Naive thymus-derived CD8-positive, alpha-beta T cell (primary cell): ENCODE results near the gene TTLL3. TPM values are rescaled to one million over a fixed set of nuclear protein-coding genes. Genes with fewer than 3 reads are reported as not detected.
"Not testable (repeated sequence)": the region's sequence is repeated elsewhere in the genome, so short reads cannot be mapped to it uniquely, and the experiment has no call there.

Experiments used
- ATAC-seq, 2 donors: fragments of 150-1000 bp; cut with Tn5 transposase in 1 of 2; sonication (Bioruptor Pico), chemical (Tn5 transposase) in 1 of 2; 1 replicate in 1 of 2; 2 replicates in 1 of 2; pipeline ENCODE4 v1.10.0; 2021; ENCODE audit warnings: mild to moderate bottlenecking in 2 of 2, moderate library complexity in 2 of 2
- POLR2A ChIA-PET: fragments of 350-600 bp; sonication (Branson Sonifier 250); formaldehyde crosslinking; loops from one replicate; lab custom pipeline; 2021; ENCODE audit warnings: antibody characterized with exemption; lab: Charles Lee
- DNase-seq, 10 donors: peaks; one replicate each; pipeline versions ENCODE4 v3.0.0 to v3.0.0-alpha.2; 2020 to 2022
- H3K27ac Mint-ChIP-seq, 10 donors: one replicate each; pipeline ENCODE4 v1.8.0; 2020 to 2022; ENCODE audit warnings: mild to moderate bottlenecking in 10 of 10, mixed read lengths in 10 of 10, moderate library complexity in 4 of 10, inconsistent platforms in 1 of 10
- H3K27me3 Mint-ChIP-seq, 5 donors: one replicate each; pipeline ENCODE4 v1.8.0; 2021 to 2022; ENCODE audit warnings: mixed read lengths in 5 of 5
- H3K36me3 Mint-ChIP-seq, 3 donors: one replicate each; pipeline ENCODE4 v1.8.0; 2020 to 2022; ENCODE audit warnings: mixed read lengths in 3 of 3, mild to moderate bottlenecking in 2 of 3, inconsistent platforms in 1 of 3
- H3K4me1 Mint-ChIP-seq, 4 donors: one replicate each; pipeline ENCODE4 v1.8.0; 2021 to 2022; ENCODE audit warnings: mixed read lengths in 4 of 4
- H3K4me3 Mint-ChIP-seq, 10 donors: one replicate each; pipeline ENCODE4 v1.8.0; 2020 to 2022; ENCODE audit warnings: mild to moderate bottlenecking in 10 of 10, mixed read lengths in 10 of 10, moderate library complexity in 6 of 10, inconsistent platforms in 1 of 10
- H3K9me3 Mint-ChIP-seq, 9 donors: one replicate each; pipeline ENCODE4 v1.8.0; 2020 to 2022; ENCODE audit warnings: mixed read lengths in 9 of 9, mild to moderate bottlenecking in 3 of 9, inconsistent platforms in 1 of 9, moderate library complexity in 1 of 9
- polyA plus RNA-seq, 3 donors: library from polyadenylated mRNA; unstranded; fragments of 300-500 nt; fragmentation: Illumina TruSeq; gene quantifications; one replicate each; pipeline ENCODE4 v1.2.3, GENCODE V29; 2021
- total RNA-seq, 8 experiments: library from RNA in 2 of 8; stranded (reverse) in 2 of 8; gene quantifications; one replicate each; pipeline ENCODE4 v1.2.3 and lab custom pipeline; 2021 to 2026

Gene TTLL3
- total and polyA plus RNA-seq, 5 experiments from 2014 or later, result 1.3 to 65.6 (median 2.5) TPM

GRCh38 chr3:9771007-9771406 lies 39.1 kb upstream of the TTLL3 start:
- H3K27me3 Mint-ChIP-seq, H3K9me3 Mint-ChIP-seq, DNase-seq, POLR2A ChIA-PET, ATAC-seq, H3K36me3 Mint-ChIP-seq: not testable (repeated sequence)
- Mint-ChIP-seq H3K27ac (peak overlapping the region in 2 of 10 donors; percentile 73 to 75), H3K4me3 (peak overlapping the region in 9 of 10 donors; percentile 22 to 71 (median 50)), H3K4me1 (peaks cover 21 to 46% (median 30%) of the 10 kb centered on the region in 4 donors)

- no peaks in the 10 kb centered on the region for H3K27me3 Mint-ChIP-seq
- H3K36me3 Mint-ChIP-seq, result peaks cover 0 to 10% (median 0%) of the 10 kb centered on the region in 3 donors
- no peak for ATAC-seq
- no peaks in the 10 kb centered on the region for H3K9me3 Mint-ChIP-seq
- peaks cover 32 to 55% (median 54%) of the 10 kb centered on the region in 4 donors for H3K4me1 Mint-ChIP-seq
- H3K4me3 Mint-ChIP-seq, result no peak overlapping the region
- peak overlapping the region in 2 of 10 donors; percentile 36 to 63 for H3K27ac Mint-ChIP-seq
- POLR2A ChIA-PET, result interaction anchor here (1.1 to 1.6 kb wide), 2 partner anchors 16 to 128 kb away, joined by 3 to 5 read pairs; partner anchors contain the start of genes ARPC4, MTMR14 and TADA3
- DNase-seq, result no peak
Measured at GRCh38 chr3:9776896-9777693, 33.0 kb upstream of the TTLL3 start.

- DNase-seq (no peak), ATAC-seq (no peak)
- Mint-ChIP-seq H3K4me3 (no peak overlapping the region), H3K27me3 (no peaks in the 10 kb centered on the region), H3K9me3 (no peaks in the 10 kb centered on the region), H3K36me3 (peaks cover 0 to 16% (median 3%) of the 10 kb centered on the region in 3 donors), H3K4me1 (peaks cover 35 to 60% (median 60%) of the 10 kb centered on the region in 4 donors), H3K27ac (no peak overlapping the region)
- POLR2A ChIA-PET, result interaction anchor here (1.1 to 1.6 kb wide), 2 partner anchors 15 to 128 kb away, joined by 3 to 5 read pairs; partner anchors contain the start of genes ARPC4, MTMR14 and TADA3
Measured at GRCh38 chr3:9777694-9778021, 32.4 kb upstream of the TTLL3 start.

- ATAC-seq (no peak), DNase-seq (no peak)
- peak overlapping the region in 4 of 10 donors; percentile 14 to 90 (median 58) for H3K27ac Mint-ChIP-seq
- H3K4me1 Mint-ChIP-seq, result peaks cover 35 to 65% (median 63%) of the 10 kb centered on the region in 4 donors
- H3K4me3 Mint-ChIP-seq, result peak overlapping the region in 4 of 10 donors; percentile 51 to 84 (median 71)
- no peaks in the 10 kb centered on the region for H3K9me3 Mint-ChIP-seq
- H3K27me3 Mint-ChIP-seq, result no peaks in the 10 kb centered on the region
- POLR2A ChIA-PET, result interaction anchor here (1.6 kb wide), 1 partner anchor 15 kb away, joined by 5 read pairs; the partner anchor contains the start of genes ARPC4 and TADA3
- peaks cover 0 to 20% (median 6%) of the 10 kb centered on the region in 3 donors for H3K36me3 Mint-ChIP-seq
Measured at GRCh38 chr3:9778143-9779074, 31.7 kb upstream of the TTLL3 start.

- peaks cover 0 to 24% (median 9%) of the 10 kb centered on the region in 3 donors for H3K36me3 Mint-ChIP-seq
- no peak for DNase-seq
- POLR2A ChIA-PET, result no interaction called here
- H3K4me1 Mint-ChIP-seq, result peaks cover 35 to 65% (median 63%) of the 10 kb centered on the region in 4 donors
- H3K9me3 Mint-ChIP-seq, result no peaks in the 10 kb centered on the region
- H3K27me3 Mint-ChIP-seq, result no peaks in the 10 kb centered on the region
- peak overlapping the region in 5 of 10 donors; percentile 36 to 90 (median 73) for H3K27ac Mint-ChIP-seq
- no peak for ATAC-seq
- H3K4me3 Mint-ChIP-seq, result peak overlapping the region in 9 of 10 donors; percentile 44 to 84 (median 71)
Measured at GRCh38 chr3:9779075-9779593, 30.9 kb upstream of the TTLL3 start.

- H3K27me3 Mint-ChIP-seq, result no peaks in the 10 kb centered on the region
- ATAC-seq (peak; percentile 86 to 91), DNase-seq (peak in 5 of 10 donors; percentile 25 to 60 (median 56))
- POLR2A ChIA-PET, result interaction anchor here (0.6 to 2.8 kb wide), 6 partner anchors 11 to 1490 kb away, joined by 3 to 18 read pairs (median 4); partner anchors contain the start of genes ARPC4, TADA3 and TTLL3
- peaks cover 35 to 65% (median 63%) of the 10 kb centered on the region in 4 donors for H3K4me1 Mint-ChIP-seq
- peaks cover 0 to 31% (median 9%) of the 10 kb centered on the region in 3 donors for H3K36me3 Mint-ChIP-seq
- H3K27ac Mint-ChIP-seq, result peak overlapping the region; percentile 36 to 90 (median 74)
- H3K9me3 Mint-ChIP-seq, result no peaks in the 10 kb centered on the region
- peak overlapping the region; percentile 42 to 84 (median 71) for H3K4me3 Mint-ChIP-seq
Measured at GRCh38 chr3:9779721-9780457, 30.2 kb upstream of the TTLL3 start.

- no peak for DNase-seq
- Mint-ChIP-seq H3K36me3 (peaks cover 0 to 36% (median 11%) of the 10 kb centered on the region in 3 donors), H3K27ac (peak overlapping the region in 8 of 10 donors; percentile 36 to 90 (median 80)), H3K27me3 (no peaks in the 10 kb centered on the region), H3K4me1 (peaks cover 35 to 65% (median 63%) of the 10 kb centered on the region in 4 donors), H3K4me3 (peak overlapping the region; percentile 42 to 84 (median 71)), H3K9me3 (no peaks in the 10 kb centered on the region)
- ATAC-seq, result no peak
- POLR2A ChIA-PET, result interaction anchor here (0.5 to 2.8 kb wide), 6 partner anchors 10 to 965 kb away, joined by 3 to 18 read pairs (median 5); partner anchors contain the start of genes ARPC4 and TADA3
Measured at GRCh38 chr3:9780458-9780812, 29.6 kb upstream of the TTLL3 start.

- Mint-ChIP-seq H3K36me3 (peaks cover 0 to 41% (median 13%) of the 10 kb centered on the region in 3 donors), H3K4me1 (peaks cover 38 to 65% (median 63%) of the 10 kb centered on the region in 4 donors), H3K27me3 (no peaks in the 10 kb centered on the region), H3K4me3 (peak overlapping the region in 8 of 10 donors; percentile 42 to 84 (median 72)), H3K27ac (peak overlapping the region in 7 of 10 donors; percentile 13 to 90 (median 37)), H3K9me3 (no peaks in the 10 kb centered on the region)
- POLR2A ChIA-PET, result interaction anchor here (0.5 to 2.8 kb wide), 4 partner anchors 12 to 44 kb away, joined by 3 to 18 read pairs (median 6); partner anchors contain the start of genes ARPC4 and TADA3
- ATAC-seq (no peak), DNase-seq (no peak)
Measured at GRCh38 chr3:9780910-9781309, 29.2 kb upstream of the TTLL3 start.

GRCh38 chr3:9781551-9781950 lies 28.5 kb upstream of the TTLL3 start:
- no peak for DNase-seq

GRCh38 chr3:9781978-9782603 lies 28.0 kb upstream of the TTLL3 start:
- Mint-ChIP-seq H3K9me3 (no peaks in the 10 kb centered on the region), H3K4me1 (peaks cover 33 to 61% (median 57%) of the 10 kb centered on the region in 4 donors), H3K27me3 (no peaks in the 10 kb centered on the region), H3K36me3 (peaks cover 0 to 51% (median 19%) of the 10 kb centered on the region in 3 donors), H3K4me3 (peak overlapping the region in 1 of 10 donors; percentile 53), H3K27ac (peak overlapping the region in 5 of 10 donors; percentile 3 to 82 (median 31))
- ATAC-seq (no peak), DNase-seq (no peak)
- POLR2A ChIA-PET, result interaction anchor here (0.7 to 2.8 kb wide), 4 partner anchors 11 to 50 kb away, joined by 3 to 18 read pairs (median 6); partner anchors contain the start of genes ARPC4 and TADA3

More at GRCh38 chr3:9781551-9781950, 28.5 kb upstream of the TTLL3 start:
- H3K27me3 Mint-ChIP-seq, result no peaks in the 10 kb centered on the region
- H3K9me3 Mint-ChIP-seq, result no peaks in the 10 kb centered on the region
- H3K4me3 Mint-ChIP-seq, result peak overlapping the region in 3 of 10 donors; percentile 32 to 74 (median 45)
- H3K27ac Mint-ChIP-seq, result peak overlapping the region in 4 of 10 donors; percentile 0 to 90 (median 74)
- peaks cover 0 to 47% (median 18%) of the 10 kb centered on the region in 3 donors for H3K36me3 Mint-ChIP-seq
- POLR2A ChIA-PET, result interaction anchor here (0.7 to 2.8 kb wide), 4 partner anchors 11 to 49 kb away, joined by 3 to 18 read pairs (median 6); partner anchors contain the start of genes ARPC4 and TADA3
- peaks cover 34 to 63% (median 58%) of the 10 kb centered on the region in 4 donors for H3K4me1 Mint-ChIP-seq
- ATAC-seq, result no peak
